Right kidney (tissue), 9 donors: ENCODE measurements around the gene GIPC1.
"Not testable (repeated sequence)": the region's sequence is repeated elsewhere in the genome, so short reads cannot be mapped to it uniquely, and the experiment has no call there.

Experiments
- DNase-seq: peaks from one replicate; pipeline ENCODE4 v3.0.0-alpha.2; 2016
- long read RNA-seq, 8 donors: transcript quantifications; one replicate each; lab custom pipeline, GENCODE V29; 2026

Gene GIPC1, protein sequence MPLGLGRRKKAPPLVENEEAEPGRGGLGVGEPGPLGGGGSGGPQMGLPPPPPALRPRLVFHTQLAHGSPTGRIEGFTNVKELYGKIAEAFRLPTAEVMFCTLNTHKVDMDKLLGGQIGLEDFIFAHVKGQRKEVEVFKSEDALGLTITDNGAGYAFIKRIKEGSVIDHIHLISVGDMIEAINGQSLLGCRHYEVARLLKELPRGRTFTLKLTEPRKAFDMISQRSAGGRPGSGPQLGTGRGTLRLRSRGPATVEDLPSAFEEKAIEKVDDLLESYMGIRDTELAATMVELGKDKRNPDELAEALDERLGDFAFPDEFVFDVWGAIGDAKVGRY
- long read RNA-seq, donor 1, transcript GIPC1-203 (9 exons, 1,926 nt): major isoform, 31 of 142 reads
- long read RNA-seq, donor 1, transcript GIPC1-205 (8 exons, 1,386 nt): minor isoform, 16 of 142 reads
- long read RNA-seq, donor 1, partial matches to known transcripts: 15 of 142 reads
- long read RNA-seq, donor 1, other reads (novel, unspliced or antisense): 67 of 142 reads
- long read RNA-seq, donor 2, transcript GIPC1-205 (8 exons, 1,386 nt): minor isoform, 9 of 42 reads
- long read RNA-seq, donor 2, transcript GIPC1-213 (7 exons, 1,068 nt): minor isoform, 5 of 42 reads
- long read RNA-seq, donor 2, transcript GIPC1-203 (9 exons, 1,926 nt): major isoform, 22 of 42 reads
- long read RNA-seq, donor 2, partial matches to known transcripts: 0 of 42 reads
- long read RNA-seq, donor 2, other reads (novel, unspliced or antisense): 0 of 42 reads
- long read RNA-seq, donor 3, transcript GIPC1-205 (8 exons, 1,386 nt): minor isoform, 10 of 28 reads
- long read RNA-seq, donor 3, transcript GIPC1-203 (9 exons, 1,926 nt): major isoform, 17 of 28 reads
- long read RNA-seq, donor 3, partial matches to known transcripts: 0 of 28 reads
- long read RNA-seq, donor 3, other reads (novel, unspliced or antisense): 0 of 28 reads
- long read RNA-seq, donor 4, transcript GIPC1-203 (9 exons, 1,926 nt): major isoform, 10 of 25 reads
- long read RNA-seq, donor 4, transcript GIPC1-205 (8 exons, 1,386 nt): minor isoform, 7 of 25 reads
- long read RNA-seq, donor 4, partial matches to known transcripts: 0 of 25 reads
- long read RNA-seq, donor 4, other reads (novel, unspliced or antisense): 0 of 25 reads
- long read RNA-seq, donor 5, transcript GIPC1-203 (9 exons, 1,926 nt): minor isoform, 17 of 61 reads
- long read RNA-seq, donor 5, transcript GIPC1-205 (8 exons, 1,386 nt): major isoform, 18 of 61 reads
- long read RNA-seq, donor 5, partial matches to known transcripts: 15 of 61 reads
- long read RNA-seq, donor 5, other reads (novel, unspliced or antisense): 0 of 61 reads
- long read RNA-seq, donor 6, transcript GIPC1-205 (8 exons, 1,386 nt): minor isoform, 12 of 39 reads
- long read RNA-seq, donor 6, transcript GIPC1-203 (9 exons, 1,926 nt): major isoform, 20 of 39 reads
- long read RNA-seq, donor 6, partial matches to known transcripts: 0 of 39 reads
- long read RNA-seq, donor 6, other reads (novel, unspliced or antisense): 0 of 39 reads
- long read RNA-seq, donor 7: 0 reads
- long read RNA-seq, donor 8, transcript GIPC1-203 (9 exons, 1,926 nt): major isoform, 19 of 64 reads
- long read RNA-seq, donor 8, transcript GIPC1-205 (8 exons, 1,386 nt): minor isoform, 15 of 64 reads
- long read RNA-seq, donor 8, transcript GIPC1-213 (7 exons, 1,068 nt): minor isoform, 5 of 64 reads
- long read RNA-seq, donor 8, partial matches to known transcripts: 21 of 64 reads
- long read RNA-seq, donor 8, other reads (novel, unspliced or antisense): 0 of 64 reads

DNA sequence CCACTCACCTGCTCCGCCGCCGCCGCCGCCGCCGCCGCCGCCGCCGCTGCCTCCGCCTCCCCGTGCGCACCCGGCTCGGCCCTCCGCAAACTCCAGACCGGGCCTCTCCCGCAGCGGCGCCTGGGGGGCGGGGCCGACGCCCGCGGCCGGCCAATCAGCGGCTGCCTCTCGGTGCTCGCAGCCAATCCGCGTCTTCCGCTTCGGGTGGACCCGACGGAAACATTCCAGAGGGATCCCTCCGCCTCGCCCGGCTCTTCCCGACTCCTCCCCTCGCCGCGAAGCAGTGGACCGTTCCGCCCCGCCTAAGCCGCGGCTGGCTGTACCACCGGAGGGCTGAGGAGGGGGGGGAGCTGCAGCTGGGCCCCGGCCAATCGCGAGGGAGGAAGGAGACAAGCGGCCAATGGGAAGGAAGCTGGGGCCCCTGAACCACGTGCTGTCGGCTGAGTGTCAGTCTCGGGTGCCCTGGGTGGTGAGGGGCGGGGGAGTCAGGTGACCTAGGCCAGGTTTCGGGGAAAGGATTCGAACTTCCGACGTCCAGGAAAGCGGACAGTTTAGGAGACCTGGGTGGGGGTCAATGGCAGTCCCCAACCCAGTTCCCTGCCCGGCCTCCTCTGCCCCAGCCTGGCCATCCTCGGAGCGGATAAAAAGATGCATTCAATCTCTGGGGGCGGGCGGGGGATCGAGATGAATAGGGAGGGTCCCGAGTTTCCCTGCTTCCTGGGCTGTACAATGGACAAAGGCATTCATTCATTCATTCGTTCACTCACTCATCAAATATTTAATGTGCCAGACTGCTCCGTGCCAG is at the start of gene GIPC1:
GIPC1 (minus strand) TSS at position 99 of the 805 bp plus-strand sequence. CDS start 13,151 bp downstream, outside the sequence.
- DNase-seq: peak; percentile 93

DNA sequence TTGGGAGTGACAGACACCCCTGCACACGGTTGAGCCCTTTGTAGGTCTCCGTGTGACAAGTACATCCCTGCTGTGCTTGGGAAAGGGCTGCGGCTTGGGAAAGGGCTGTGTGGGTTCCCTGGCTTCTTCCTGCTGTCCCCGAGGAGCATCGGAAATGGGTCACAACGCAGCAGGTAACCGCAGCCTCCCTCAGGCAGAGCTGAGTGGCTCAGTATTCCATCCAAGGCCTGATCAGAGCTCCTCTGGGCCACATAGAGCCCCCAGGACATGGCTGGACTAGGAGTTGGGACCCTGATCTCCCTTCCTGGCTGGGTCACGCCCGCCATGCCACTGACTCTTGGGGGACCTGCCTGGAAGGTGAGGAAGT is 49.8 kb upstream of the GIPC1 start:
- DNase-seq: no peak

DNA sequence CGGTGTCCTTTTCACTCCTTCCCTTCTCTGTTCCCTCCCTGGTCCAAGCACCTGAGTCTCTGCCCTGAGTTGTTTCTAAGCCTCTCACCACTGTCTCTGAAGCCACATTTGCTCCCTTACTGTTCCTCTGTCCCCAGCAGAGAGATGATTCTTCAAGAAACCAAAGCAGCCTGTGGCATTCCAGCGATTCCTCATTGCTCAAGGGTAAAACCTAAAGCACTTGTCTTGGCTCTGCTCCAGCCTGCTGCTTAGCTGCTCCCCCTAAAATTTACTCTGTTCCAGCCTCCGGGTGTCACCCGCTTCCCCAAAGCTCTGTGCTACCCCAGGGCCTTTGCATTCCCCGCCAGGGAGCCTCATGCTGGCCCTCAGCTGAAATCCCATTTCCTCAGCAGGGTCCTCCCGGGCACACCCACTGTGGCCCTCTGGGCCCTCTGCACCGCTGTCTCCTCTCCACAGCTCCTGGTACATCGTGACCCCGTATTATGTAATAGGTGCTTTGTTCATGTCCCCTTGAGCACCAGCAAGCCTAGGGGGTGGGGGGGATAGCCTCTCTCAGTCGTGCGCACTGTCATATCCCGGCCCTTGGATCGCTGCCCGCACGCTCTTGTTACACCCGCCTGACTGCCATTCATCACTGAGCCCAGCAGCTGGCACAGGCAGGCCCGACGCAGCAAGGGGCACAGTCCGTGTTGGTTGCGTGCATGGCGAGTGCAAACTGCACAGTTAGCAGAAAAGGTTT is 49.2 kb upstream of the GIPC1 start:
- no peak for DNase-seq

DNA sequence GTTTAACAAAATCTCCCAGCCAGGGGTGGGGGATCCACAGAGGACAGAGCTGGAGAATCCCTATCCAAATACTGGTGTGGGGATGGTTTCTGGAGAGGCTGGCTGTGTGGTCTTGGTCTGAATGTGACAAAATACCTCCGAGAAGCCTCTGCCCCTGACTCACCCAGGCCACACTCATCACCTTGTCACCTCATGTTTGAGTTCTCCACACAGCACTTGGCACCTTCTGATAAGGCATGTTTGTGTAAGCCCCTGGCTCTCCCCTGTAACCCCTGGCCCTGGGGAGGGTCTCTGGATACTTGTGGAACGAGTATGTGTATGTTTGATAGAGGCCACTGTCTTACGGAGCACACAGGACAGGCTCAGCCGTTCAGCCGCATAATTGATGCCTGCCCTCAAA is 48.1 kb upstream of the GIPC1 start:
- DNase-seq: no peak

DNA sequence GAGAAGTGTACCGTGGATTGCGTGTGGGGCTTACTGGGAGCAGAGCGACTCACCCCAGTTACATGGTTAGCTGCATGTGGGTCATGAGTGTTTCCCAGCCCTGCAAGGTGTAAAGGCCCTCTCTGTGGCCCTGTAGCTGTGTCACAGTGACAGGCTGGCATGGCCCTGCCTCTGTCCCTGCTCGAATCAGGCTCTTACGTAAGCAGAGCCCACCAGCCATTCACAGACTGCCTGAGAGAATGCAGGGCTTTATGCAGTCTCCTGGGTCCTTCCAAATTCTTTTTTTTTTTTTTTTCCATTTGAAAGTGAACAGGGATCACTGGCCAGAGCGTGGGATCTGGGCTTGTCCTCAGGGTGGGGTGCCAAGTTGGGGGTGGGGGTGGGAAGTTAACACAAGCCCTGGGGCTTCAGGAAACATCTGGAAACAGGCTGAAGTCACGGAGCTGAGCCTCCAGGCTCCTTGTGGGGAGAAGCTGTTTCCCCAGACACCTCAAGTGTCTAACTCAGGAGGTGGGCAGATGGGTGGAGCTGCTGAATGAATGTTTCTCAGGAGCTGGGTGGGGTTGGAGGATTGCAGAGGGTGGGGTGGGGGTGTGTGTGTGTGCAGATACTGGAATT is 46.9 kb upstream of the GIPC1 start:
- no peak for DNase-seq

DNA sequence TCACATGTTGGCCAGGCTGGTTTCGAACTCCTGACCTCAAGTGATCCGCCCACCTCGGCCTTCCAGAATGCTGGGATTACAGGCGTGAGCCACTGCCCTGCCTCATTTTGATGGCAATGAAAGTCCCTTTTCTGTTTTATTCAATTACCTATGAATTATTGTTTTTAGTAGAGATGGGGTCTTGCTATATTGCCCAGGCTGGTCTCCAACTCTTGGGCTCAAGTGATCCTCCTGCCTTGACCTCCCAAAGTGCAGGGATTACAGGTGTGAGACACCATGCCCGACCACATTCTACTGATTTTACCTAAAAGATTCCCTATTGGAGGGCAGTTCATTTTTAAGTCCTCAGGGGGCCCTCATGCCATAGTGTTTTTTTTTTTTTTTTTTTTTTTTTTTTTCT is 46.1 kb upstream of the GIPC1 start:
- not testable (repeated sequence) for DNase-seq

DNA sequence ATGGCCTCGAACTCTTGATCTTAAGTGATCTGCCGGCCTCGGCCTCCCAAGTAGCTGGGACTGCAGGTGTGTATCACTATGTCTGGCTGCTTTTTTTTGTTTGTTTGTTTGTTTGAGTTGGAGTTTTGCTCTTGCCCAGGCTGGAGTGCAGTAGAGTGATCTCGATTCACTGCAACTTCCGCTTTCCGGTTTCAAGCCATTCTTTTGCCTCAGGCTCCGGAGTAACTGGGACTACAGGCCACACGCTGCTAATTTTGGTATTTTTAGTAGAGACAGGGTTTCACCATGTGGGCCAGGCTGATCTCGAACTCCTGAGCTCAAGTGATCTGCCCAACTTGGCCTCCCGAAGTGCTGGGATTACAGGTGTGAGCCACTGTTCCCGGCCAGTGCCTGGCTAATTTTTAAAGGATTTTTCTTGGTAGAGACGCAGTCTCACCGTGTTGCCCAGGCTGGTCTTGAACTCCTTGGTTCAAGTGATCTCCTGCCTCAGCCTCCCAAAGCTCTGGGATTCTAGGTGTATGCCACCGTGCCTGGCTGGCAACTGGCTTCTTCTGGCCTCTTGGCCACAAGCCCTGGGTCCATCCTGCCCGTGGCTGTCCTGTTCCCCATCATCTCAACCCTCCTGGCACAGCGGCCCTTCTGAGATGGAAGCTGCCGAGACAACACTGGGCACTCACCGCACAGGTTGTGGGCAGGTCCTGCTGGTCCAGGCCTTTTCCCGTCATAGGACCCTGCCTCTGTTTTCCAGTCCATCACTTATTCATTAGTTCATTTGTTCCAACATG is 45.0 kb upstream of the GIPC1 start:
- DNase-seq: no peak

DNA sequence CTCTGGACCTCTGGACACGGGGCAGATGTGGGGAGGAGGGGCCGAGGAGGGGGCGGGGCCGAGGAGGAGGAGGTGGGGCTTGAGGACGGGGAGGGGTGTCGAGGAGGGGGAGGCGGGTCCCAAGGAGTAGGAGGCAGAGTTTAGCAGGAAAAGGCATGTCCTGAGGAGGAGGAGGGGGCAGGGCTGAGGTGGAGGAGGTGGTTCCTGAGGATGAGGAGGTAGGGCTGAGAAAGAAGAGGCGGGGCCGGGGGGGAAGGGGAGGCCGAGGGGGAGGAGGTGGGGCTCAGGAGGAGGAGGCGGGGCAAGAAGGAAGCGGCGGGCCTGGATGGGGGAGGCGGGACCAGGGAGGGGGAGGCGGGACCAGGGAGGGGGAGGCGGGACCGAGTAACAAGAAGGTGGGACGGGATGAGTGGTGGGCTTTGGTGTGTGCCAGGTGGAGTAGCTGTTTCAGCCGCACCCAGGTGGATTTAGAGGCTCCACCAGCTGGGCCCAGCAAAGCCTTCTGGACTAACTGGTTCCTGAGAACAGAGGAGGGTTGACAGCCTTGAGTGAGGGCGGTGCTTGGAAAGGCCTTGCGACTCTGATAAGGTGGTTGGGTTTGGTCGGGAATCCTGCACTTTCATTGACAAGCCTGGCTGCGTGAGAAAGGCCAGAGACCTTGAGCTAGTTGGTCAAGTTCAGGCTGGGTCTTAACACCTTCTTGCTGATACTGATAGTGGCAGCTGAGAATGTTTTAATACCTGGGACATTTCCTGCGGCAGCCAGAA is 41.2 kb upstream of the GIPC1 start:
- DNase-seq: peak; percentile 29

DNA sequence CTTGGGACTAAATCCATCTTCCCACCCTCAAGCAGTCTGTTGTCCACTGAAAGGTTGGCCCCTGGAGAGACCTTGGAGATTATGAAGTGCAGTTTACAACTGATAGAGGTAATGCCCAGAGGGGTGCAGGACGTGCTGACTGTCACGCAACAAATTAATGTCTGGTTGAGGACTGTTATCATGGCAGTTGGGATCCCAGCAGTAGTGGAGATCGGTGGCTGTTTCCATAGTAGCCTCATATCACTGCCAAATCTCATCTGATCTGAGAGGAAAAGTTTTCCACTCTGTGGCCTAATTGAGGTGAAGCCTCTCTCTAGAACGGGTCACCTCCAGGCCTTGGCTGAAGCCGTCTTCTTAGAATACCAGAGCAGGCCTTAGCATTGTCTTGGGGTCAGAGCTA is 37.5 kb upstream of the GIPC1 start:
- DNase-seq: no peak

DNA sequence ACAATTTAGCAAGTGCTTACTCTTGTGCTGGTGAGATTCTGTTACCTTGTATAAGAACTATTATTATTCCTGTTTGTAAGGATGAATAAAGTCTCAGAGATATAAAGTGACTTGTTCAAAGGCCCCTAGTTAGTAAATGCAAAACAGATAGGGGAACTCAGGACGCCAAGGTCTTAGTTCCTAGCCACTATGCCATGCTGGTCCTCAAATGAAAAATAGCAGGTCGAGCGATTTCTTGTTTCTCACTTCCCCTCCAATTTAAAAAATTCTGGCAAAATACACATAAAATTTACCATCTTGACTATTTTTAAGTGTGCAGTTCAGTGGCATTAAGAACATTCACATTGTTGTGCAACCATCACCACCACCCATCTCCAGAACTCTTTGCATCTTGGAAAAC is 34.6 kb upstream of the GIPC1 start:
- DNase-seq: no peak

DNA sequence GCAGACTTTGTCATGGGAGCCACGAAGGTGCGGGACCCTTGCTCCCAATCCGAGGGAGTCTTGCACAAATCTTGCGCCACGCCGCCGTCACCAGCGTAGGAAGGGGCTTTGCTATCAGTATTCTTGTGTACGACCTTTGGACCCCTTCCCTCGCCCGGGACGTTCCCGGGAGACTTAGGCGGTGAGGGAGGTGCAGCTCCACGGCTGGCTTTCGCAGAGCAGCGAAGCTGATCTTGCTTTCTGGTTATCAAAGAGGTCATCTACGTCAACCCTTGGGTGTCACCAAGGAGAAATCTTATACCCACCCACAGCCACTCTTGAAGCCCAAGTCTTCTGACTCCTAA is 34.0 kb upstream of the GIPC1 start:
- no peak for DNase-seq

DNA sequence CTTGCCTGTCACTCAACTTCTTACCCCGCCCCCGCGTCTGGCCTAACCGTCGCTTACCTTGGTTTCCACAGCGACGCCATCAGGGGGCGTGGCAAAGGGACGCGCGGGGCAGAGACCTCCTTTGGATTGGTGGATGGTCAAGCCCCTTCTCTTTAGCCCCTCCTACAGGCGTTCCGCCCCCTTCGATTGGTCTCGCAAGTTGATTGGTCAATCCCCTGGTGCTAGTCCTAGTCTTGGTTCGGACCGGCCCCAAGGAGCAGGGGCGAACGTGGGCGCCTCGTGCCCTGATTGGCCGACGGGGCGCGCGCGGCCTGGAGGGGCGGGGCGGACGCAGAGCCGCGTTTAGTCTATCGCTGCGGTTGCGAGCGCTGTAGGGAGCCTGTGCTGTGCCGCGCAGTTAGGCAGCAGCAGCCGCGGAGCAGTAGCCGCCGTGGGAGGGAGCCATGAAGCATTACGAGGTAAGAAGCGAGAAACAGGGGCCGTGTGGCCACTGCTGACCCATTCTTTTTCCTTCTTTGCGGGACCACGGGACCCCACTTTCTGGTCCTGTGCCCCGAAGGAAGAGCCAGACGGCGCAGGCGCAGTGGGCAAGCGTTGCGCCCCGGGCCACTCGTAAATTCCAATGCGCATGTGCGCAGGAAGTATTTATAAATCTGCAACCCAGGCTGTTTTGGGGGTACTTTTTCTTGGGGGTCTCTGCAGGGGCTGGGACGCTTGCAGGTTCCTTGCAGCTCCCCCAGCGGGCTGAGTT is 33.5 kb upstream of the GIPC1 start, which contains the start of gene TECR:
TECR (plus strand) TSS at position 341 of the 751 bp plus-strand sequence; CDS start at position 444, 103 bp downstream.
- peak; percentile 99 for DNase-seq

DNA sequence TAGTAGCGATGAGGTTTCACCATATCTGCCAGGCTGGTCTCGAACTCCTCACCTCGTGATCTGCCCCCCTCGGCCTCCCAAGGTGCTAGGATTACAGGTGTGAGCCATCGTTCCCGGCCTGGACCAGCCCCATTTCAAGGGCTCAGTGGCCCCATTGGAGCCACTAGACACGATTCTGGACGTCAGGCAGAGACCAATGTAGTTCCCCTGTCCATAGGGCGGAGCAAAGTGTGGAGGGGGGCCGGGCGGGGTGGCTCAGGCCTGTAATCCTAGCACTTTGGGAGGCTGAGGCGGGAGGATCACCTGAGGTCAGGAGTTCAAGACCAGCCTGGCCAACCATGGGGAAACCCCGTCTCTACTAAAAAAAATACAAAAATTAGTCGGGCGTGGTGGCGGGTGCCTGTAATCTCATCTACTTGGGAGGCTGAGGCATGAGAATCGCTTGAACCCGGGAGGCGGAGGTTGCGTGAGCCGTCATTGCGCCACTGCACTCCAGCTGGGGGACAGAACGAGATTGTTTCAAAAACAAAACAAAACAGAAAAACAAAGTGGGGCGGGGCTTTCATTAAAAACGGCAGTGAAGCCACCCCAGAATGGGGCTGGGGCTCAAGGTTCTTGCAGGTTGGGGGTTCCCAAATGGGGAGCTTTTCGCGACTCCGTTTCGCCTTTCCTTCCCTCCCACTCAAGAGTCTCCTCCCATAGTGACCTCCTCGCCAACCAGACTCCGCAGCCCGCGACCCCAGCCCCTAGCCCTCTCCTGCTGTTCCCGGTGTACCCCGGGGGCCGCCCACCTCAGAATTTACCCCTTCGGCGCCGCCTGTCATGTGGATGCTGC is 32.7 kb upstream of the GIPC1 start:
- peak; percentile 94 for DNase-seq

DNA sequence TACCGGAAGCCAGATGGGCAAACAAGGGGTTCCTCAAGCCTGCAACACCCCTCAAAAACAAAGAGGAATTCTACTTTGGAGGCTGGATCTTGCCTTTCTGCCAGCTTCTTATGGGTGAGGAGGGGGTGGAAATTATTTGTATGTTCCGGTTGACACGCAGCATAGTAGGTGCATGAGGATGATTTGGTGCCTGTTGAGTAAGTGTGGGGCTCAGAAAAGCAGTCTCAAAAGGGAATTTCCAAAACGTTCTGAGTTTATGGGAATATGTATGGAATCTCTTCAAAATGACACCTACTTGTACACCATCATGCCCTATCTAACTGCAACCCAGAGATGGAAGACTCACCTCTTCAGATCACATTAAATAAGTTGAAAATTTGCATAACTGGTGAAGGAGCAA is 30.5 kb upstream of the GIPC1 start:
- no peak for DNase-seq

DNA sequence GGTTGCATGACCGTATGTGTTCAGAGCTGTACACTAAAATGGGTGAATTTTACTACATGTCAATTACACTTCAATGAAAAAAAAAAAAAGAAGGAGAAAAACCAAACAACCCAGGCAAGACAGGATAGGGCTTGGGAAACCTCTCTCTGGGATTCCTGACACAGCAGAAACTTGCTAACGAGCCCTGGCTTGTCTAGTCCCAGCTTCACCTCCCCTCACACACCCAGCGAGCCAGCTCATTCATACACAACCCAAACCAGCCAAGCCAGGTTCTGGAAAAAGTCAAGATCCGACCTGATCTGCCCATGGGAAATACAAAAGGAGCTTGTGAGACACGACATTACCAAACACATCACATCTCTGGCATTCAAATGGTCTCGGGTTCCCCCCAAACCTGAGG is 29.8 kb upstream of the GIPC1 start:
- DNase-seq: no peak

DNA sequence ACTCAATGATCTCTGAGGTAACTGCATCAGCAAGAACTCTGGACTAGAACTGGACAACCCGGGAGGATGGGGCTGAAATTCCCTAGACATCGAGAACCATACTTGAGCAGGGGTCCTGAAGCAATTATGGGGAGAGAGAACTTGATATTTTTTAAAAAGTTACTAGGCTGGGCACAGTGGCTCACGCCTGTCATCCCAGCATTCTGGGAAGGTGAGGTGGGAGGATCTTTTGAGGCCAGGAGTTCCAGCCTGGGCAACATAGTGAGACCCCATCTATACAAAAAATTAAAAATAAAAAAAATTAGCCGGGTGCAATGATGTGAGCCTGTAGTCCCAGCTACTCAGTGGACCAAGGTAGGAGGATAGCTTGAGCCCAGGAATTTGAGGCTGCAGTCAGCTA is 24.6 kb upstream of the GIPC1 start:
- no peak for DNase-seq
